Choroid plexus epithelial cell (primary cell): ENCODE measurements around the gene CDK5RAP2.

Experiments used
- DNase-seq: peaks from one replicate; pipeline ENCODE4 v3.0.0-alpha.2; 2010; ENCODE audit warnings: low read depth
- H3K4me3 ChIP-seq: 2 replicates; pipeline ENCODE4 v1.5.1; 2011; ENCODE audit warnings: low read depth, mild to moderate bottlenecking, control low read depth, low read length, moderate library complexity
- CTCF ChIP-seq: conservative IDR thresholded peaks from 2 replicates; pipeline ENCODE4 v1.5.1; 2011; ENCODE audit warnings: low read depth, mild to moderate bottlenecking, control low read depth, inconsistent platforms, low read length, moderate library complexity

Gene CDK5RAP2

GRCh38 chr9:120528829-120529228 lies 51.1 kb downstream of the CDK5RAP2 start:
- DNase-seq = no peak
- no peak for TF ChIP-seq CTCF
- H3K4me3 ChIP-seq = no peak overlapping the region

GRCh38 chr9:120528327-120528726 lies 51.6 kb downstream of the CDK5RAP2 start:
- TF ChIP-seq CTCF = no peak

GRCh38 chr9:120526534-120526933 lies 53.4 kb downstream of the CDK5RAP2 start:
- no peak for DNase-seq
- no peak overlapping the region for H3K4me3 ChIP-seq
- TF ChIP-seq CTCF = no peak

More at GRCh38 chr9:120528327-120528726, 51.6 kb downstream of the CDK5RAP2 start:
- no peak overlapping the region for H3K4me3 ChIP-seq
- DNase-seq = no peak

GRCh38 chr9:120524863-120525262 lies 55.1 kb downstream of the CDK5RAP2 start:
- DNase-seq = no peak
- no peak overlapping the region for H3K4me3 ChIP-seq
- TF ChIP-seq CTCF = no peak

GRCh38 chr9:120524038-120524437 lies 55.9 kb downstream of the CDK5RAP2 start:
- DNase-seq = no peak
- H3K4me3 ChIP-seq = no peak overlapping the region
- no peak for TF ChIP-seq CTCF

GRCh38 chr9:120522558-120522957 lies 57.4 kb downstream of the CDK5RAP2 start:
- DNase-seq = no peak
- TF ChIP-seq CTCF = no peak

GRCh38 chr9:120522032-120522431 lies 57.9 kb downstream of the CDK5RAP2 start:
- no peak overlapping the region for H3K4me3 ChIP-seq
- TF ChIP-seq CTCF = no peak
- DNase-seq = no peak

More at GRCh38 chr9:120522558-120522957, 57.4 kb downstream of the CDK5RAP2 start:
- H3K4me3 ChIP-seq = no peak overlapping the region
